ENCODE results near the gene NMT1. TPM values are rescaled to one million over a fixed set of nuclear protein-coding genes. Genes with fewer than 3 reads are reported as not detected.

Gene NMT1
- total RNA-seq, 1 experiment from 2014 or later: 173 TPM

- no peaks in the 10 kb centered on the region for H3K9me2 ChIP-seq (ENCODE audit: insufficient read depth)
- RAD21 ChIA-PET (ENCODE audit: low non-redundant PET in 1 of 2, low total read pairs in 2 of 2, uncharacterized antibody in 2 of 2, unreplicated experiment in 2 of 2): interaction anchor here (1.0 to 1.4 kb wide), 2 partner anchors 179 to 325 kb away, joined by 3 to 4 read pairs; no protein-coding TSS in a partner anchor
- POLR2A ChIA-PET: no interaction called here
These were observed 37.9 kb downstream of the NMT1 start for GRCh38 chr17:45098869-45099616.

More at GRCh38 chr17:45098869-45099616, 37.9 kb downstream of the NMT1 start:
- DNase-seq (ENCODE audit: low read depth, low spot score) (peak; percentile 51), ATAC-seq (peak; percentile 96)
- peaks cover 7% of the 10 kb centered on the region; the same call in 1 of the 2 replicates for H3K79me2 ChIP-seq (ENCODE audit: insufficient read depth, low read length)
- no peaks in the 10 kb centered on the region for H4K20me1 ChIP-seq (ENCODE audit: insufficient read depth)
- TF ChIP-seq CEBPB (IDR thresholded peaks at IDR 0.05; ENCODE audit: low read depth): no peak
- no peak for TF ChIP-seq FOSL1 (IDR thresholded peaks at IDR 0.05; ENCODE audit: low read depth)
- TF ChIP-seq RAD21 (IDR thresholded peaks at IDR 0.05; ENCODE audit: low read depth): peak; percentile 72
- no peak for TF ChIP-seq YY1 (IDR thresholded peaks at IDR 0.05; ENCODE audit: extremely low read depth, insufficient replicate concordance, low read depth, low read length)
- no peak for TF ChIP-seq ATF3 (IDR thresholded peaks at IDR 0.05)
- no peak for TF ChIP-seq MAX (IDR thresholded peaks at IDR 0.05)
- TF ChIP-seq CTCF (IDR thresholded peaks at IDR 0.05 in 2 of 3, conservative IDR thresholded peaks at IDR 0.05 in 1 of 3; ENCODE audit: borderline replicate concordance in 1 of 3, insufficient read depth in 1 of 3, low read depth in 2 of 3, low read length in 2 of 3): peak; percentile 73 to 94 (median 92)
- no peak for TF ChIP-seq ZFX (IDR thresholded peaks at IDR 0.05)
- H3K36me3 ChIP-seq (ENCODE audit: control insufficient read depth in 1 of 2, insufficient read depth in 2 of 2, low read length in 2 of 2): peaks cover 45 to 62% of the 10 kb centered on the region in 2 experiments
- H3K9me3 ChIP-seq (ENCODE audit: control insufficient read depth in 1 of 2, insufficient read depth in 1 of 2, low read depth in 1 of 2, low read length in 2 of 2): no peaks in the 10 kb centered on the region
- H3K4me2 ChIP-seq (ENCODE audit: low read length): no peak overlapping the region
- peak overlapping the region; percentile 19; the same call in 1 of the 2 replicates for H3K27ac ChIP-seq (ENCODE audit: low read depth, low read length)
- intact Hi-C loops (cut with micrococcal nuclease): loop anchor here (1.0 to 10.0 kb wide), 2 partner anchors 179 to 324 kb away; no protein-coding TSS in a partner anchor
- H3K9ac ChIP-seq (ENCODE audit: low read length): no peak overlapping the region
- no peaks in the 10 kb centered on the region for H3K27me3 ChIP-seq (ENCODE audit: insufficient read depth, low read length)
- CTCF ChIA-PET: interaction anchor here (0.7 to 1.7 kb wide), 14 partner anchors 10 to 199 kb away, joined by 3 to 10 read pairs (median 3); partner anchors contain the start of genes ACBD4 and NMT1
- H2AFZ ChIP-seq (ENCODE audit: low read depth, low read length, poor library complexity, severe bottlenecking): no peak overlapping the region
- BruUV-seq (replicated peaks): no TSS peak
- H3K4me3 ChIP-seq (replicated peaks in 1 of 2; ENCODE audit: low read depth in 1 of 2, low read length in 2 of 2): no peak overlapping the region
- peaks cover 0 to 3% of the 10 kb centered on the region in 2 experiments; a peak in 1 of 4 replicates for H3K4me1 ChIP-seq (ENCODE audit: control insufficient read depth in 1 of 2, insufficient read depth in 2 of 2, low read length in 2 of 2)

Data from HCT116 (cell line).